Fibroblast of the aortic adventitia (primary cell): ENCODE measurements around the gene KIAA1217. TPM values are rescaled to one million over a fixed set of nuclear protein-coding genes. Genes with fewer than 3 reads are reported as not detected.
A peak's percentile ranks its signal among the peaks of the same experiment; 100 is the strongest.

Experiments used
- DNase-seq: peaks from one replicate; pipeline ENCODE4 v3.0.0-alpha.2; 2010; ENCODE audit warnings: low read depth
- H3K4me3 ChIP-seq: 2 replicates; pipeline ENCODE4 v1.5.1; 2011; ENCODE audit warnings: low read depth, mild to moderate bottlenecking, control low read depth, low read length, moderate library complexity
- CTCF ChIP-seq: IDR thresholded peaks from 2 replicates; pipeline ENCODE4 v1.5.1; 2011; ENCODE audit warnings: mild to moderate bottlenecking, low read length, control low read depth, inconsistent platforms; ENCODE audit not compliant: insufficient read depth
- total RNA-seq: library from RNA; depleted of rRNA; stranded (reverse); fragments of >200 nt; gene quantifications from 2 replicates; pipeline ENCODE4 v1.2.3, GENCODE V29; 2012; ENCODE audit warnings: low replicate concordance

The KIAA1217 gene
- total RNA-seq, 1 donor: 12.5 TPM

GRCh38 chr10:24571870-24572450, 363.0 kb downstream of the KIAA1217 start:
- no peak for TF ChIP-seq CTCF
- no peak for DNase-seq
- H3K4me3 ChIP-seq: no peak overlapping the region

GRCh38 chr10:24574161-24574560, 365.2 kb downstream of the KIAA1217 start:
- no peak for DNase-seq
- no peak overlapping the region for H3K4me3 ChIP-seq
- TF ChIP-seq CTCF: no peak

GRCh38 chr10:24574578-24575155, 365.7 kb downstream of the KIAA1217 start:
- DNase-seq: no peak
- no peak overlapping the region for H3K4me3 ChIP-seq
- TF ChIP-seq CTCF: peak; percentile 10

- DNase-seq: no peak
- no peak overlapping the region for H3K4me3 ChIP-seq
- TF ChIP-seq CTCF: no peak
Measured at GRCh38 chr10:24575481-24576002, 366.6 kb downstream of the KIAA1217 start.

- no peak for DNase-seq
- TF ChIP-seq CTCF: no peak
- H3K4me3 ChIP-seq: no peak overlapping the region
Measured at GRCh38 chr10:24579448-24579847, 370.5 kb downstream of the KIAA1217 start.

- DNase-seq: no peak
- TF ChIP-seq CTCF: no peak
Measured at GRCh38 chr10:24579906-24580305, 371.0 kb downstream of the KIAA1217 start.

More at GRCh38 chr10:24579906-24580305, 371.0 kb downstream of the KIAA1217 start:
- H3K4me3 ChIP-seq: no peak overlapping the region
